Measurements from ENCODE around the gene CDC14B.

The CDC14B gene

DNA sequence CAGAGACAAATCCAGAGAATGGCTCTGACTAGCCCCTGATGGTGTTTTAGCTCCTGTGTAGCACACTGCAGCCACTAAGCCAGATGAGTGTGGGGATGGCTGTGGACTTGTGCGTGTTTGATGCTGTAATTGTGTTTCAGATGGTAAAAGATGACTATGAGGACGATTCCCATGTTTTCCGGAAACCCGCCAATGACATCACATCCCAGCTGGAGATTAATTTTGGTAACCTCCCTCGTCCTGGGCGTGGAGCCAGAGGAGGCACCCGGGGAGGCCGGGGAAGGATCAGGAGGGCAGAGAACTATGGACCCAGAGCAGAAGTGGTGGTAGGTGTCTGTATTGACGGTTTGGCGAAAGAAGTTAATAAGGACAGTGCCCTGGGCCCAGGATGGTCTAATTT, 131.7 kb downstream of the CDC14B start:
- Histone ChIP-seq H4K20me1 (ENCODE audit: low read depth, low read length) (no peaks in the 10 kb centered on the region), H3F3A (ENCODE audit: insufficient read depth) (no peaks in the 10 kb centered on the region), H3K36me3 (ENCODE audit: low read length) (no peaks in the 10 kb centered on the region), H3K27ac (ENCODE audit: low read depth, low read length) (no peak overlapping the region), H2AFZ (ENCODE audit: low read depth, low read length, severe bottlenecking) (no peak overlapping the region), H3K4me2 (ENCODE audit: low read depth, low read length, poor library complexity, severe bottlenecking) (no peak overlapping the region), H3K4me3 (ENCODE audit: insufficient read depth, low read length, poor library complexity, severe bottlenecking) (no peak overlapping the region), H3K79me2 (ENCODE audit: insufficient read depth, low read length) (no peaks in the 10 kb centered on the region), H3K9me2 (replicated peaks; ENCODE audit: insufficient read depth, low read length) (no peaks in the 10 kb centered on the region), H3K9ac (ENCODE audit: low read length) (no peak overlapping the region), H3K9me3 (ENCODE audit: insufficient read depth, low read length) (no peaks in the 10 kb centered on the region), H3K27me3 (ENCODE audit: low read length) (no peaks in the 10 kb centered on the region)
- TF ChIP-seq EZH2phosphoT487 (conservative IDR thresholded peaks at IDR 0.05; ENCODE audit: low read length) = no peak

- Histone ChIP-seq H2AFZ (ENCODE audit: low read depth, low read length, severe bottlenecking) (no peak overlapping the region), H3K9me2 (replicated peaks; ENCODE audit: insufficient read depth, low read length) (no peaks in the 10 kb centered on the region), H3K4me3 (ENCODE audit: insufficient read depth, low read length, poor library complexity, severe bottlenecking) (no peak overlapping the region), H4K20me1 (ENCODE audit: low read depth, low read length) (no peaks in the 10 kb centered on the region), H3K9me3 (ENCODE audit: insufficient read depth, low read length) (no peaks in the 10 kb centered on the region), H3K36me3 (ENCODE audit: low read length) (no peaks in the 10 kb centered on the region), H3K4me2 (ENCODE audit: low read depth, low read length, poor library complexity, severe bottlenecking) (no peak overlapping the region), H3K27ac (ENCODE audit: low read depth, low read length) (no peak overlapping the region), H3K9ac (ENCODE audit: low read length) (no peak overlapping the region), H3F3A (ENCODE audit: insufficient read depth) (no peaks in the 10 kb centered on the region), H3K27me3 (ENCODE audit: low read length) (no peaks in the 10 kb centered on the region), H3K79me2 (ENCODE audit: insufficient read depth, low read length) (no peaks in the 10 kb centered on the region)
- TF ChIP-seq CTCF (IDR thresholded peaks at IDR 0.05; ENCODE audit: insufficient read depth, low read length, poor library complexity, severe bottlenecking) (no peak), EZH2phosphoT487 (conservative IDR thresholded peaks at IDR 0.05; ENCODE audit: low read length) (no peak)
These were observed 132.6 kb downstream of the CDC14B start for GRCh38 chr9:96487029-96487396.

DNA sequence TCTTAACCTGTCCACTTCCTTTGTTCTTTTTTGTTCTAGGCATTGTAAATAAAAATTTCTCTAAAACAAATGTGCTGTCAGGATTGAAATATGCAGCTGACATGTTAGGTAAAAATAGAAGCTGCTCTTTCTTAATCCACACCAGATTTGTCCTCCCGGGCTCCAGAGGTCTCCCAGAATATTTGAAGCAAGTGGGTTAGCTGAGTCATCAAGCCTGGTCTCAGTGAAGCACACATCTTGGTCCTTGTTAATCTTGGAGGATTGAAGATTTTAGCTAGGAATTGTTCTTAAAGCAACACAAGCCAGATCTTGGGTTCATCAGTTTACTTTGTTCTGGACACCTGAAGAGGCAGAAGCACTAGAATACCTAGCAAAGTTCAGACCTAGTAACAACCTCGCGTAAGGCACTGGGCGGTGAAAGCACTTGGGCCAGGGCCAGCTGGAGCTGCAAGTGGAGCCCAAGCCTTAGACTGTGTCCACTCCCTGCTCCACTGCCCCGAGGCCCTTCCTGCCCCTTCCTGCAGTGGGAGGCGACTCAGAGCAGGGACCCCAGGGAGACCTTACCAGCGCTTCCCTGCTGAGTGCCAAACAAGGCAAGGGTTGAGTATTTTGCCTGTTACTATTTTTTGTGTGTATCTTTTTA, 133.1 kb downstream of the CDC14B start:
- H3K27ac ChIP-seq (ENCODE audit: low read depth, low read length) = no peak overlapping the region

More for the DNA sequence above, 133.1 kb downstream of the CDC14B start:
- Histone ChIP-seq H3K9me2 (replicated peaks; ENCODE audit: insufficient read depth, low read length) (no peaks in the 10 kb centered on the region), H3K36me3 (ENCODE audit: low read length) (no peaks in the 10 kb centered on the region), H3F3A (ENCODE audit: insufficient read depth) (no peaks in the 10 kb centered on the region), H4K20me1 (ENCODE audit: low read depth, low read length) (no peaks in the 10 kb centered on the region), H3K27me3 (ENCODE audit: low read length) (no peaks in the 10 kb centered on the region), H3K4me2 (ENCODE audit: low read depth, low read length, poor library complexity, severe bottlenecking) (no peak overlapping the region), H3K4me3 (ENCODE audit: insufficient read depth, low read length, poor library complexity, severe bottlenecking) (no peak overlapping the region), H3K9ac (ENCODE audit: low read length) (no peak overlapping the region), H2AFZ (ENCODE audit: low read depth, low read length, severe bottlenecking) (no peak overlapping the region), H3K79me2 (ENCODE audit: insufficient read depth, low read length) (no peaks in the 10 kb centered on the region), H3K9me3 (ENCODE audit: insufficient read depth, low read length) (no peaks in the 10 kb centered on the region)
- TF ChIP-seq CTCF (IDR thresholded peaks at IDR 0.05; ENCODE audit: insufficient read depth, low read length, poor library complexity, severe bottlenecking) (no peak), EZH2phosphoT487 (conservative IDR thresholded peaks at IDR 0.05; ENCODE audit: low read length) (no peak)
